PFSK-1 (cell line): Measurements from ENCODE around the gene RIPOR3.

Source experiments
- POLR2AphosphoS5 ChIP-seq: IDR thresholded peaks from 2 replicates; pipeline ENCODE4 v1.6.1; 2012; ENCODE audit warnings: low read depth, mild to moderate bottlenecking, control low read depth, low read length, moderate library complexity
- REST ChIP-seq, 2 experiments: IDR thresholded peaks; 2 replicates each; pipeline versions ENCODE4 v1.6.1 to v1.8.0; 2011 to 2012; ENCODE audit warnings: low read depth in 2 of 2, low read length in 2 of 2, control low read depth in 1 of 2, inconsistent platforms in 1 of 2, mild to moderate bottlenecking in 1 of 2, moderate library complexity in 1 of 2; ENCODE audit not compliant: insufficient read depth in 1 of 2
- SIN3A ChIP-seq: IDR thresholded peaks from 2 replicates; pipeline ENCODE4 v1.6.1; 2012; ENCODE audit warnings: mild to moderate bottlenecking, low read length, moderate library complexity, borderline replicate concordance; ENCODE audit not compliant: insufficient read depth
- TAF1 ChIP-seq: IDR thresholded peaks from 2 replicates; pipeline ENCODE4 v1.6.1; 2012; ENCODE audit warnings: low read length, control low read depth, borderline replicate concordance; ENCODE audit not compliant: insufficient read depth

DNA sequence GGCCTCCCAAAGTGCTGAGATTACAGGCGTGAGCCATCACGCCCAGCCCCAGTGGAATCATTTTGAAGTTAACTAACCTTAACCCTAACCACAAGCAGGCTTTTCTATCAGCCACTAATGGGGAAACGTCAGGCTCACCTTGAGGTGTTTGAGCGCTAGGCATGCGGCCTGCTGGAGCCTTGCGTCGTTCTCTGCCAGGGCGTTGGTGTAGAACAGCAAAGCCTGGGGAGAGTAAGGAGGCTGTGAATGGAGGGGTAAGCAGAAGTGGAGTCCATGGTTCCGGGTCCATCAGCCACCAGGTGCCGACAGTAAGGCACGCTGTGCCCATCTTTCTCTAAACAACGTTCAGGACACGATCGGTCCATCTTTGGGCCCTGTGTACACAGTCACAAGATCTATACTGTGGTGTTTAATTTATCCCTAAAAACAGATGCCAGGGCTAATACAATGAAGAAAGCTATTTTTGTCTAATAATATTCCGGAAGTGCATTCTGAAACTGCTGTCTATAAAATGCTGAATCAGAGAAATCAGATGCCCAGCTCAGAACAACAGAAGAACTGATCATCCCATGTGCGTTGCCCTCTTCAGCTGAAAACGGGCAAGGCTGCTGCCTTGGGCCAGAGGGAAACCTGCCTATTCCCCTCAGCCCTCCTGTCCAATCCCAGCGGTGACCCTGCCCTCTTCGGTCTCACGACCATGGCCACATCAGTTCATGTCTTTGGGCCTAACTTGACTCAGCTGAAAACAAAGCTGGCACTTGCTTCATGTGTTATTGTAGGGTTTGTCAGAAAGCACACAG is 101.6 kb downstream of the RIPOR3 start:
- no peak for TF ChIP-seq POLR2AphosphoS5
- TF ChIP-seq REST (IDR thresholded peaks at IDR 0.05; ENCODE audit: insufficient read depth in 1 of 2, low read depth in 2 of 2, low read length in 2 of 2) = no peak
- TF ChIP-seq SIN3A = no peak
- TF ChIP-seq TAF1 = no peak
